HG03342 (cell line): ENCODE measurements around the gene MALT1.

Experiments used
- ATAC-seq: cut with Tn5 transposase; IDR thresholded peaks from one replicate; pipeline ENCODE4 v1.9.1; 2021; ENCODE audit warnings: mild to moderate bottlenecking, moderate library complexity; ENCODE audit not compliant: unreplicated experiment

Gene MALT1

DNA sequence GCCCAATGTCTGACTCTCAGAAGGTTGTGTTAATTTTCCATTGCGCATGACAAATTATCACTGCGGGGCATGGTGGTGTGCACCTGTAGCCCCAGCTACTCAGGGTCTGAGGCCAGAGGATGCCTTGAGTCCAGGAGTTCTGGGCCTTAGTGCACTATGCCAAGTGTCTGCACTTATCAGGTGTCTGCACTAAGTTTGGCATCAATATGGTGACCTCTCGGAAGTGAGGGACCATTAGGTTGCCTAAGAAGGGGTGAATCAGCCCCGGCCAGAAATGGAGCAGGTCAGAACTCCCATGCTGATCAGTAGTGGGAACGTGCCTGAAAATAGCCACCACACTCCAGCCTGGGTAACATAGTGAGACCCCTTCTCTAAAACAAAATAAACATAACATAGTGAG lies 131.7 kb downstream of the MALT1 start:
- no peak for ATAC-seq

DNA sequence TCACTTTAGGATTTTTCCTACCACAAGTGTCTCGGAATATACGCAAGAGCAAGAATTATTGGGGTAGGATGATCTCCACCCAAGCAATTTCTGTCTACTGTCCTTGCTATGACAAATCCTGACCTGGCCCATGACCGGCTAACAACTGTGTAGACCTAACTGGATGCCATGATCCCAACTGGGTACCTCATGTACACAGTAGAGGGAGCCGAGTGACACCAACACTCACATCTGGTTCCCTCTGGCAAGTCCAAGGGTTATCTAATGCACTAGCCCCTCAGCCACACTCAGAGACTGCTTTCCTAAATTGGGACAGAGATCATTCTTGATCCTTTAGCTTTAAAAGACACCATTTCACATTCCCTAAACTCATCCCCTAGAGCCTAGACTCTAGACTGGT lies 132.7 kb downstream of the MALT1 start:
- no peak for ATAC-seq
